BJ (cell line): ENCODE data around the gene PTPRG. TPM values are rescaled to one million over a fixed set of nuclear protein-coding genes. Genes with fewer than 3 reads are reported as not detected.

ENCODE experiments used
- CTCF ChIA-PET: fragments of 350-600 bp; formaldehyde crosslinking; extraction: SDS; loops from one replicate; lab custom pipeline; 2021; ENCODE audit warnings: antibody characterized with exemption, inconsistent platforms; lab: Yijun Ruan, JAX
- POLR2A ChIA-PET: fragments of 300-600 bp; sonication (Branson Sonifier 250); formaldehyde crosslinking; extraction: SDS; loops from one replicate; lab custom pipeline; 2021; ENCODE audit warnings: antibody characterized with exemption; lab: Charles Lee
- DNase-seq: peaks from one replicate; pipeline ENCODE4 v3.0.0-alpha.2; 2011; ENCODE audit warnings: low read depth
- H3K27me3 ChIP-seq: 2 replicates; pipeline ENCODE4 v1.6.0; 2011; ENCODE audit warnings: low read length; ENCODE audit not compliant: control insufficient read depth, insufficient read depth
- H3K36me3 ChIP-seq: 2 replicates; pipeline ENCODE4 v1.5.1; 2011; ENCODE audit warnings: low read length; ENCODE audit not compliant: control insufficient read depth, insufficient read depth
- H3K4me3 ChIP-seq: 2 replicates; pipeline ENCODE4 v1.5.1; 2011; ENCODE audit warnings: low read depth, mild to moderate bottlenecking, control low read depth, low read length
- CTCF ChIP-seq: IDR thresholded peaks from 2 replicates; pipeline ENCODE4 v1.5.1; 2011; ENCODE audit warnings: low read depth, mild to moderate bottlenecking, control low read depth, inconsistent platforms, low read length, moderate library complexity; ENCODE audit not compliant: insufficient read depth
- polyA plus RNA-seq: library from polyadenylated mRNA; depleted of rRNA; stranded (reverse); fragments of >200 nt; gene quantifications from 2 replicates; pipeline ENCODE4 v1.2.3, GENCODE V29; 2011

The PTPRG gene
- polyA plus RNA-seq, 1 experiment = 20.8 TPM

GRCh38 chr3:62093025-62093424 lies 531.7 kb downstream of the PTPRG start:
- no peak overlapping the region for H3K4me3 ChIP-seq
- TF ChIP-seq CTCF = no peak
- H3K27me3 ChIP-seq = no peaks in the 10 kb centered on the region
- CTCF ChIA-PET = interaction anchor here (1.3 kb wide), 1 partner anchor 86 kb away, joined by 3 read pairs; no protein-coding TSS in a partner anchor
- no peaks in the 10 kb centered on the region for H3K36me3 ChIP-seq
- POLR2A ChIA-PET = no interaction called here
- DNase-seq = no peak

- CTCF ChIA-PET = no interaction called here
- no peak overlapping the region for H3K4me3 ChIP-seq
- no peaks in the 10 kb centered on the region for H3K36me3 ChIP-seq
- H3K27me3 ChIP-seq = no peaks in the 10 kb centered on the region
- no peak for DNase-seq
- TF ChIP-seq CTCF = no peak
- POLR2A ChIA-PET = no interaction called here
These were observed 533.1 kb downstream of the PTPRG start for GRCh38 chr3:62094461-62094860.

- no peaks in the 10 kb centered on the region for H3K27me3 ChIP-seq
- H3K4me3 ChIP-seq = no peak overlapping the region
- H3K36me3 ChIP-seq = no peaks in the 10 kb centered on the region
- no peak for DNase-seq
- TF ChIP-seq CTCF = no peak
- ChIA-PET CTCF (interaction anchor here (1.4 kb wide), 1 partner anchor 27 kb away, joined by 4 read pairs; no protein-coding TSS in a partner anchor), POLR2A (no interaction called here)
These were observed 533.7 kb downstream of the PTPRG start for GRCh38 chr3:62095080-62095479.

GRCh38 chr3:62095756-62096155 lies 534.4 kb downstream of the PTPRG start:
- TF ChIP-seq CTCF = no peak
- no peaks in the 10 kb centered on the region for H3K27me3 ChIP-seq
- H3K4me3 ChIP-seq = no peak overlapping the region
- POLR2A ChIA-PET = no interaction called here
- DNase-seq = no peak
- no peaks in the 10 kb centered on the region for H3K36me3 ChIP-seq
- CTCF ChIA-PET = interaction anchor here (1.4 kb wide), 1 partner anchor 27 kb away, joined by 4 read pairs; no protein-coding TSS in a partner anchor

- ChIA-PET CTCF (interaction anchor here (1.4 kb wide), 1 partner anchor 26 kb away, joined by 4 read pairs; no protein-coding TSS in a partner anchor), POLR2A (no interaction called here)
- TF ChIP-seq CTCF = no peak
- H3K4me3 ChIP-seq = no peak overlapping the region
- H3K27me3 ChIP-seq = no peaks in the 10 kb centered on the region
- DNase-seq = no peak
- no peaks in the 10 kb centered on the region for H3K36me3 ChIP-seq
These were observed 535.1 kb downstream of the PTPRG start for GRCh38 chr3:62096521-62096920.
